NB4 (cell line): ENCODE results near the gene SLC28A3.

Source experiments
- CTCF ChIP-seq: IDR thresholded peaks from one replicate; pipeline ENCODE4 v1.5.1; 2012; ENCODE audit warnings: low read depth, low read length
- MAX ChIP-seq: IDR thresholded peaks from 2 replicates; pipeline ENCODE4 v1.6.1; 2011; ENCODE audit warnings: low read depth, low read length
- MYC ChIP-seq: IDR thresholded peaks from 2 replicates; pipeline ENCODE4 v1.6.1; 2011; ENCODE audit warnings: low read depth, low read length
- POLR2A ChIP-seq: IDR thresholded peaks from 2 replicates; pipeline ENCODE4 v1.6.1; 2011; ENCODE audit warnings: mild to moderate bottlenecking; ENCODE audit not compliant: insufficient read length; ENCODE audit errors: extremely low read depth

GRCh38 chr9:84300271-84300670 lies 40.3 kb downstream of the SLC28A3 start:
- TF ChIP-seq CTCF (no peak), POLR2A (no peak), MYC (no peak), MAX (no peak)
